AG04449 (cell line): ENCODE data around the gene ELFN2.
A peak's percentile ranks its signal among the peaks of the same experiment; 100 is the strongest.

ENCODE experiments used
- CTCF ChIA-PET: fragments of 350-600 bp; formaldehyde crosslinking; extraction: SDS; loops from one replicate; lab custom pipeline; 2021; ENCODE audit warnings: antibody characterized with exemption; lab: Yijun Ruan, JAX
- POLR2A ChIA-PET: fragments of 400-600, 350-600 bp; formaldehyde crosslinking; extraction: SDS; loops from one replicate; lab custom pipeline; 2020; ENCODE audit warnings: antibody characterized with exemption, inconsistent platforms; lab: Yijun Ruan, JAX
- DNase-seq: peaks from one replicate; pipeline ENCODE4 v3.0.0-alpha.2; 2010; ENCODE audit warnings: low read depth, low spot score
- H3K4me3 ChIP-seq: 2 replicates; pipeline ENCODE4 v1.5.1; 2011; ENCODE audit warnings: low read depth, mild to moderate bottlenecking, control low read depth, low read length
- TF ChIP-seq, protein P1 (sequence below): IDR thresholded peaks from one replicate; pipeline ENCODE4 v1.5.1; 2011; ENCODE audit warnings: mild to moderate bottlenecking, moderate library complexity, low read length, control low read depth, inconsistent platforms; ENCODE audit not compliant: insufficient read depth; ENCODE audit errors: missing control alignments

Gene ELFN2

DNA sequence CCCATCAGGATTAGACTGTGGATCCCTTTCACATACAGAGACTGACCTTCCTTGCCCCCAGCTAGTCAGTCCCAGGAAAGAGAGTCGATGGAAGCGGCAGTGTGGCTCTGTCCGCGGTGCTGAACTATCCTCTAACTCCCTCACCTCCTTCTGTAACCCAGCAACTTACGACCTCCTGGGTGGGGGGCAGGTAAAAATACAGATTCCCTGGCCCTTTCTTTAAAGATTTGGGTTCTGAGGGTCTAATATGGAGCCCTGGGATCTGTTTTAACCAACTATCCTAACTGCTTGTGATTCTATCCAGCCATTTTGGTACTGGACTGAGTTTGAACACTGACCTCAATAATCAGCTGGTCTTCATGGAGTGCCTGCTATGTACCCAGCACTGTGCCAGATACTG lies 35.7 kb upstream of the ELFN2 start:
- H3K4me3 ChIP-seq: no peak overlapping the region
- ChIA-PET CTCF (interaction anchor here (0.6 to 2.9 kb wide), 3 partner anchors 9 to 146 kb away, joined by 3 to 19 read pairs (median 3); no protein-coding TSS in a partner anchor), POLR2A (no interaction called here)
- no peak for DNase-seq
- TF ChIP-seq, protein P1, sequence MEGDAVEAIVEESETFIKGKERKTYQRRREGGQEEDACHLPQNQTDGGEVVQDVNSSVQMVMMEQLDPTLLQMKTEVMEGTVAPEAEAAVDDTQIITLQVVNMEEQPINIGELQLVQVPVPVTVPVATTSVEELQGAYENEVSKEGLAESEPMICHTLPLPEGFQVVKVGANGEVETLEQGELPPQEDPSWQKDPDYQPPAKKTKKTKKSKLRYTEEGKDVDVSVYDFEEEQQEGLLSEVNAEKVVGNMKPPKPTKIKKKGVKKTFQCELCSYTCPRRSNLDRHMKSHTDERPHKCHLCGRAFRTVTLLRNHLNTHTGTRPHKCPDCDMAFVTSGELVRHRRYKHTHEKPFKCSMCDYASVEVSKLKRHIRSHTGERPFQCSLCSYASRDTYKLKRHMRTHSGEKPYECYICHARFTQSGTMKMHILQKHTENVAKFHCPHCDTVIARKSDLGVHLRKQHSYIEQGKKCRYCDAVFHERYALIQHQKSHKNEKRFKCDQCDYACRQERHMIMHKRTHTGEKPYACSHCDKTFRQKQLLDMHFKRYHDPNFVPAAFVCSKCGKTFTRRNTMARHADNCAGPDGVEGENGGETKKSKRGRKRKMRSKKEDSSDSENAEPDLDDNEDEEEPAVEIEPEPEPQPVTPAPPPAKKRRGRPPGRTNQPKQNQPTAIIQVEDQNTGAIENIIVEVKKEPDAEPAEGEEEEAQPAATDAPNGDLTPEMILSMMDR: no peak

DNA sequence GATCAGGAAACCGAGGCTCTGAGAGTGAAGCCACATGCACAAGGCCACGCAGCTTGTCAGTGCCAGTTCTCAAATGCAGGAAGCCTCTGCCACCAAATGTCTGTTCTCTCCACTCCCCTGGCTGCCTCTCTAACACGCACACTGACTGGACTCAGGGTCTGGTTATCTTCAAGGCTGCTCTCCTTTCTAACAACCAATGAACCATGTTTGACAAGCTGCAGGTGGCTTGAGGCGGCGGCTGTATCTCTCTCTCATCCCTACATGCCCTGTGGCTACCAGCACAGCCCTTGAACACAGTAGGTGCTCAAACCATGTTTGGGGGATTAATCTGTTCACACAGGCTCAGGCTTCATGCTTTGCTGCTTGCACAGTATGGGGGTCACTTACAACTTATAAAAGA lies 35.2 kb upstream of the ELFN2 start:
- POLR2A ChIA-PET: no interaction called here
- CTCF ChIA-PET: interaction anchor here (0.6 to 2.9 kb wide), 4 partner anchors 10 to 148 kb away, joined by 3 to 19 read pairs (median 3); no protein-coding TSS in a partner anchor
- no peak overlapping the region for H3K4me3 ChIP-seq
- TF ChIP-seq, protein P1: no peak
- DNase-seq: no peak

DNA sequence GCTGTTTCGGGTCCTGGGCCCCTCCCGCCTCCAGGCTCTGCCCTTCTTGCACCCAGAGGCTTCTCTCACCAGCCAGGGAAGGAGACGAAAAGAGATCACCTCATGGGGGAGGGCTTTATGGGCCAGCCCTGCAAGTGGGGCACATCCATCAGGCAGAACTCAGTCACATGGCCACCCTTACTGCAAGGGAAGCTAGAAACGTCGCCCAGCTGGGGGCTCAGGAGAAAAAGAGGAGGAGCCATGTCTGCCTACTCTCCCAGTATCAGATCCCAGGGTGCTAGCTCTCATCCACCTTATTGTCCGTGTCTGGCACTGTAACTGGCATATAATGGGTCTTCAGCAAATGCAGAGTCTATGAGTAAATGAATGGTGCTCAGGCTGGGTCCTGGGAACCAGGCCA lies 34.7 kb upstream of the ELFN2 start:
- DNase-seq: no peak
- CTCF ChIA-PET: interaction anchor here (0.9 to 2.9 kb wide), 3 partner anchors 10 to 148 kb away, joined by 3 to 19 read pairs (median 3); no protein-coding TSS in a partner anchor
- POLR2A ChIA-PET: no interaction called here
- H3K4me3 ChIP-seq: no peak overlapping the region
- TF ChIP-seq, protein P1: no peak

DNA sequence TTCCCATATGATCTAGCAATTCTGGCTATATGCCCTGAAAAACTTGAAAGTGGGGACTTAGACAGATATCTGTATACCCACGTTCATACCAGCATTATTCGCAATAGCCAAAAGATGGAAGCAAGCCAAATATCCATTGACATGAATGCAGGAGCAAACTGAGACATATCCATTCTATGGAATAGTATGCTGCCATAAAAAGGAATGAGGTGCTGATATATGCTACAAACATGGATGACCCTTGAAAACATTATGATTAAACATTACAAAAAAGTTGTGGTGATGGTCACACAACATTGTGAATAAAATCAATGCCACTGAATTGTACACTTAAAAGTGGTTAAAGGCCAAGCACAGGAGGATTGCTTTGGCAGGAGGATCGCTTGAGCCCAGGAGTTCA lies 33.4 kb upstream of the ELFN2 start:
- no peak overlapping the region for H3K4me3 ChIP-seq
- POLR2A ChIA-PET: no interaction called here
- TF ChIP-seq, protein P1: no peak
- CTCF ChIA-PET: interaction anchor here (0.6 to 7.5 kb wide), 3 partner anchors 19 to 146 kb away, joined by 4 to 559 read pairs (median 5); no protein-coding TSS in a partner anchor
- no peak for DNase-seq

DNA sequence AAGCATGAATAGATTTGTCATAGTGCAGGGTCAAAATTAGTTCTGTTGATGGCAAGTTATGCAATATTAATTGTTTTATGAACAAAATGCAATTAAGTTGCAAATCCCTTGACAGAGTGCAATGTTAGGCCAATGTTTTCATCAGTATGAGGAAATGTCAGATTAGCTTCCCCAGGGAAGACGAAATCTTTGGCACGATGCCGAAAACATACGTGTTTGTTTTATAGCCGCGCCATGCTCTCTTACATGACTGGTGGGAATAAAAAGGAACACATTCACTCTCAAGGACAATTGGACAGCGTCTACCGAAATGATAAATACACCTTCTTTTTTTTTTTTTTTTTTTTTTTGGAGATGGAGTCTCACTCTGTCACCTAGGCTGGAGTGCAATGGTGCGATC lies 31.9 kb upstream of the ELFN2 start:
- ChIA-PET CTCF (interaction anchor here (1.3 to 7.5 kb wide), 11 partner anchors 10 to 260 kb away, joined by 3 to 559 read pairs (median 13); no protein-coding TSS in a partner anchor), POLR2A (no interaction called here)
- DNase-seq: no peak
- TF ChIP-seq, protein P1: no peak
- no peak overlapping the region for H3K4me3 ChIP-seq

DNA sequence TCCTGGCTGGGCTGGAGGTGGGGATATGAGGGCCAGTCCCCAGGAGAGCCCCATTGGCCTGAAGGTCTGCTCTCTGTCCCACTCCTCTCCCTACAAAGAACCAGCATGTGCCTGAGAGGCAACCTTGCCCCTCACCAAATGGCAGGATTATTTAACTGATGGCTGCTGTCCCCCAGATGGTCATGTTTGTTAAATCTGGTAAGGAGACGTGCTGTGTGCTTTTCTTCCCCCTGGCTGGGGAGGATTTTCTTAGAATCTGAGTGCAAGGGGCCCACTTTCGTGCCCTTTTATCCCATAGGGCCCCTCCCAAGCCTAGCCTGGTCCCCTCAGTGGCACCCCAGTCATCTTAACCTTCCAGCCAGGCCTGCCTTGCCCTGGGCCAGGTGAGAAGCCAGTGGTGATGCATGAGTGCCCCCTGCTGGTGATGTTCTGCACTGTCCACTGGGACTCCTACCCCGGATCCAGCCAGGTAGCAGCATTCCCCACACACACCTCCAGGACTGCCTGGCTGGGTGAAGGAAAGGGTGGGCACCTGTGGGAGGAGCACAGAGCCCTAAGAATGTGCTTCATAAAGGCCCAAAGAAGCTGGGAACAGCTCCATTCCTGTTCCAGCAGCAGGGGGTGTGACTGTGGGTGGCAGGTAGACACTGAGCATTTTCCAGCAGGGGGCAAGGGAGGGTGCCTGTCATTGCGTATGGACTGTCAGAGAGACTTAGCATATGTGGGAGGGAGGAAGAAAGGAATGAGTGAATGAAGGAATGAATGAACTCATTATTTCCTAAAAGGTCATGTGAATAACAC lies 30.0 kb upstream of the ELFN2 start:
- CTCF ChIA-PET: interaction anchor here (0.7 to 7.5 kb wide), 38 partner anchors 9 to 291 kb away, joined by 3 to 559 read pairs (median 4); partner anchors contain the start of gene CYTH4
- POLR2A ChIA-PET: no interaction called here
- H3K4me3 ChIP-seq: no peak overlapping the region
- TF ChIP-seq, protein P1: peak; percentile 90
- no peak for DNase-seq
